HG02588 (cell line): Measurements from ENCODE around the gene MAN1C1.
"Not testable (repeated sequence)": the region's sequence is repeated elsewhere in the genome, so short reads cannot be mapped to it uniquely, and the experiment has no call there.

ENCODE experiments used
- ATAC-seq: cut with Tn5 transposase; IDR thresholded peaks from one replicate; pipeline ENCODE4 v1.9.1; 2021; ENCODE audit warnings: mild to moderate bottlenecking, moderate library complexity; ENCODE audit not compliant: unreplicated experiment

The MAN1C1 gene

GRCh38 chr1:25654109-25654660 is 37.6 kb downstream of the MAN1C1 start:
- ATAC-seq: no peak

DNA sequence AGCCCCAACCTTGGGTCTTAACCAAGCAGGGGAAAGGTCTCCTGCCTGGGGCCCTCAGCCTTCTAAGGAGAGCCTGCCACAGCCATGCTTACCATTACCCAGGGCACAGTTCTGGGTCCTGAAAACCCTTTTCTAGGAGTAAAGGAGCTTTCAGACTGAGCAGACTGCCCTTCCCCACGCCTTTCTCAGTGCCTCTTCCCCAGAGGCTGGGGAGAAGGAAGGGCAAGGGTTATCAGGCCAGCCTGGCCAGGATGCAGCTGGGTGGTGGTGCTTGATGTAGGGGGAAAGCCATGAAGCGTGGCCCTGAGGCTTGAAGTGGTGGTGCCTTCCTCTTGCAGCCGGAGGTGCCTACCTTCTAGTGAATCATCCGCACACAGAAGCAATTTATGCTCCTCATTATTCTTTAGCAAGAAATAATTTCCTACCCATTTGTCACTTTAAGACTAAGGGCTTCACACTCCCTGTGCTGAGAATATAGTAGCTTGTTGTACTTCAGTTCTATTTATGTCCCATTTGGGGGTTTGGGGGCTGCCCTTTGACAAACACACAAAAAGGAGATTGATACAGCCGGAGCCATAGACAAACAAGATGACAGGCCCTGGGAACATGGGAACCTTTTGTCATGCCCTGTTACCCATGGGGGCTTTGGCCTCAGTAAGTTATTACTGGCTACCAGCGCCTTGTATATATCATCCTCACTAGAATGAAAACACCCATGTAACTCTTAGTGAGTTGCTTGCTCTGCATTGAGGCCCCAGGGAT is 40.7 kb downstream of the MAN1C1 start:
- no peak for ATAC-seq

GRCh38 chr1:25657883-25658760 is 41.5 kb downstream of the MAN1C1 start:
- no peak for ATAC-seq

DNA sequence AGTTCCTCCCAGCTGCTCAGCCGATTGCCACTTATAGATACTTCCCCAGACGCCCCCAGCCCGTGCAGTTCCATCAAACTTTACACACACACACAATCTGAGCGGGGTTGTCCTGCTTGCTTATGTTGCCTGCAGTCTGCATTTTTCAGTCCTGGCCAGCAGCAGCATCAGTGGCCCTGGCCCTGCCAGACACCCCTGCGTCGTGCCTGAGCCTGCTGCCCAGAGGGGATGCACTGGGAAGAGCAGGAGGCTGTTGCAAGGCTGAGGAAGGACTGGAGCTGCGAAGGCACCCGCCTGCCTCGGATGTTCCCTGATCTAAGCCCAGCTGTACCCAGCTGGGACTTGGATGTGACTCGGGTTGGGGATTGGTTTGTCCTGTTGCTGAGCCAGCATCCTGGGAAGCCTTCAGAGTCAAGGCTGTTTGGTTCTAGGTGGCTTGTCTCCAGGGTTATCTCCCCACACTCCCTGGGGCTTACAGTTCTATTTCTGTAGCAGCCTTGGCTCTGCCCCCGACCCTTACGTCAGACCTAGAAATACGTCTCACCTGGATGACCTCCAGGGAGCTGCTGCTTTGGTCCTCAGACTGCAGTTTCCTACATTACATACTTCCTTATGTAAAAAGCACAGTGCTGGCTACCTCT is 42.3 kb downstream of the MAN1C1 start:
- ATAC-seq: no peak

GRCh38 chr1:25661043-25661815 is 44.6 kb downstream of the MAN1C1 start:
- ATAC-seq: no peak

- ATAC-seq: no peak
These were observed 45.5 kb downstream of the MAN1C1 start for GRCh38 chr1:25662061-25662460.

DNA sequence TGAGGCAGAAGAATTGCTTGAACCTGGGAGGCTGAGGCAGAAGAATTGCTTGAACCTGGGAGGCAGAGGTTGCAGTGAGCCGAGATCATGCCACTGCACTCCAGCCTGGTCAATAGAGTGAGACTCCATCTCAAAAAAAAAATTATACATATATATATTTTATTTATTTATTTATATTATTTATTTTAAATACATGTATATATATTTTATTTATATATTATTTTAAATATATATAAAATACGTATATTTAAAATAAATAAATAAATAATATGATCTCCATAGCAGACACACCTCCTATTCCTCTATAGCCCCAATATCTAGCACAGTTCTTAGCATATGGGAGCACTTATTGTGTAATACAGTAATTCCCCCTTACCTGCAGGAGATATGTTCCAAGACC is 46.4 kb downstream of the MAN1C1 start:
- not testable (repeated sequence) for ATAC-seq

- ATAC-seq: no peak
These were observed 48.0 kb downstream of the MAN1C1 start for GRCh38 chr1:25664357-25665199.

GRCh38 chr1:25666460-25666859 is 49.9 kb downstream of the MAN1C1 start:
- no peak for ATAC-seq

DNA sequence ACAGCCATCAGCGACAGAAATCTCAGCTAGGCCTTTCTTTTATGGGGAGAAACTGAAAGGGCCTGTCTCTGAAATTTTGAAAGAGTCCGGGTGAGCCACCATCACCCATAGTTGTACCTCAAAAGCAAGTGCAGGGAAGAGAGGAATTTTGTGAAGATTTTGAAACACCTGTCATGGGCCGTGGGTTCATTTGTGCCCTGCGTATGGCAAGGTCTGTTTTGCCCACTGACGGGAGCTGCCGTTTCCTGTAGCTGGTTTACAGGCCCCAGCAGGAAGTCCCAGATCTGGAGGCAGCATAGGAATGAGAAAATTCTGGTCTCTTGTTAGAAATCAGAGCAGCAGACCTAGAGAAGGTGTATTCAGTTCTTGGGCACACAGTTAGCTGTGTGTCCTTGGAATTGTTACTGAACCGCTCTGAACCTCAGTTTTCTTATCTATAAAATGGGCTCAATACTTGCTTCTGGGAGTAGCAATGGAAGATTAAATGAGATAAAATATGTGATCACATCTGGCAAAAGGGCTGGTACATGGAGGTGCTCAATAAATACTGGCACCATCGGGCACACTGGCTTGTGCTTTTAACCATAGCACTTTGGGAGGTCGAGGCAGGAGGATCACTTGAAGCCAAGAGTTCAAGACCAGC is 52.5 kb downstream of the MAN1C1 start:
- ATAC-seq: no peak

DNA sequence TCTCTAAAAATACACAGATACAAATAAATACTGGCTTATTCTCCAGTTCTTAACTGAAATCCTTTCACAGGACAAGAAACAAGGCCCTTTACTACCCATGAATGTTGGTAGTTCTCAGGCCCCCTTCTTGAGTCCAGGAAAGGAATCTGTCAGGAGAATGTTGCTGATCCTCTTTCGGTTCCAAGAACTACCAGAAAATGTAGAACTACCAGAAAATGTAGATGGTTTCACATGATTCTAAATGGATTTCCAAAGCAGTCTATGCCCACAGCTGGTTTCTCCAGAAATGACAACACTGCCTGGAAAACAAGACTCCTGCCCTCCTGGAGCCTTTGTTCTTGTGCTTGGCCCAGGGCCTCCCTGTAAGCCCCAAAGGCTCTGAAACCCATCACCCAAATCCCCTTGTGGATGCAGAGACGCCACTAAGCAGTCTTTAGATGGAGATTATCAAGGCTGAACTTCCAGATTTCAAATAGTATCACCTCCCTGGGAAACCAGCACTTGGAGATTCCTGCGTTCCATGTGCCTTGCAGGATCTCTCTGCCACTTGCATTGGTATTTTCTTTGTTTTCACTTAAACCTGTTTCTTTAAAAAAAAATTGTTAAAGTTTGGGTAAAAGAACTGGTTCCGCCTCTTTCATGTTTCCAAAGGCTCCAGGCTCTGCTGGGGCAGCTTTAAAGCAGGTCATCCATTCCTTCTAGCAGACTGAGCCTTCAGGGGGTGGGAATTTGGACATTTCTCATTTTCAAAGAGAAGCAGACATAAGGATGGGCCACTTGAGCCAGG is 53.4 kb downstream of the MAN1C1 start:
- no peak for ATAC-seq

DNA sequence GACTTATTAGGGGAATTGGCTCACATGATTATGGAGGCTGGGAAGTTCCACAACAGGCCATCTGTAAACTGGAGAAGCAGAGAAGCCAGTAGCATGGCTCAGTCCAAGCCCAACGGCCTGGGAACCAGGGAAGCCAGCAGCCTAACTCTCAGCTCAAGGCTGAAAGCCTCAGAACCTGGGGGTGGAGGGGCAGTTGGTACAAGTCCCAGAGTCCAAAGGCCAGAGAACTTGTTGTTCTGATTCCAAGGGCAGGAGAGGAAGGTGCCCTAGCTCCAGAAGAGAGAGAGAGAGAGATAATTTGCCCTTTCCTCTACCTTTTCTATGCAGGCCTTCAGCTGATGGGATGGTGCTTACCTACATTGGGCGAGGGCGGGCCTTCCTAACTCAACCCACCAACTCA is 55.3 kb downstream of the MAN1C1 start:
- no peak for ATAC-seq

DNA sequence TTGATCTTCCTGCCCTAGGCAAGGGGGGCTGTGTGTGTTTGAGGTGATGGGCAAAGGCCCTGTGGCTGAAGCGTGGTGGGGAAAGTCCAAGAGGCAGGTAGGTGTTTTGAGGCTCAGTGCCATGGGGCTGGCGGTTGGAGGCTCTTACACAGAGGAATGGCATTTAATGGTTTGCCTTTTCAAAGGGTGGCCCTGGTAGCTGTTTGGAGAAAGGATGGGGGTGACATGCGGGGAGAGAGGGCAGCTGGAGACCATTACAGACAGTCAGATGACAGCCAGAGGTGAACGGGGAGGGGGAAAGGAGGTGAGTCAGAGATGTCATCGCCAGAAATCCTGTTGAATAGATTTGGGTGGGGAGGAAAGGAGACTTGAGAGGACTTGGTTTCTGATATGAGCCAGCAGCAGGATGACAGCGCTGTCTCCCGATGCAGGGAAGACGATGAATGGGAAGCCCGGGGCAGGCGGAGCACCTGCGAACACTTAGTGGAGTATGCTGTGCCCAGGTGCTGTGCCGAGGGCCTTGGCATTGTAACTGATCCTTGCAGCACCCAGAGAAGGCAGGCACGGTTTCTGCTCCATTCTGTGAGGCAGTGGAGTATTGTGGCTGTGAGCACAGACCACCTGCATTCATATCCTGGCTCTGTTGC is 56.3 kb downstream of the MAN1C1 start:
- ATAC-seq: no peak

GRCh38 chr1:25673456-25673855 is 56.9 kb downstream of the MAN1C1 start:
- ATAC-seq: no peak

GRCh38 chr1:25673962-25674806 is 57.6 kb downstream of the MAN1C1 start:
- no peak for ATAC-seq

GRCh38 chr1:25674807-25675084 is 58.2 kb downstream of the MAN1C1 start:
- no peak for ATAC-seq
